Measurements from ENCODE around the gene DNAJB5.

Gene DNAJB5

GRCh38 chr9:34994260-34994899 lies 4.8 kb downstream of the DNAJB5 start:
- H3K4me3 ChIP-seq (ENCODE audit: control insufficient read depth, low read depth, low read length): no peak overlapping the region
- peak; percentile 61 for DNase-seq (ENCODE audit: low read depth)
- TF ChIP-seq CTCF (conservative IDR thresholded peaks at IDR 0.05; ENCODE audit: control insufficient read depth, insufficient read depth, low read depth, low read length): peak; percentile 68

GRCh38 chr9:34994900-34995669 lies 5.5 kb downstream of the DNAJB5 start:
- DNase-seq (ENCODE audit: low read depth): peak; percentile 80
- H3K4me3 ChIP-seq (ENCODE audit: control insufficient read depth, low read depth, low read length): no peak overlapping the region
- TF ChIP-seq CTCF (conservative IDR thresholded peaks at IDR 0.05; ENCODE audit: control insufficient read depth, insufficient read depth, low read depth, low read length): no peak

DNA sequence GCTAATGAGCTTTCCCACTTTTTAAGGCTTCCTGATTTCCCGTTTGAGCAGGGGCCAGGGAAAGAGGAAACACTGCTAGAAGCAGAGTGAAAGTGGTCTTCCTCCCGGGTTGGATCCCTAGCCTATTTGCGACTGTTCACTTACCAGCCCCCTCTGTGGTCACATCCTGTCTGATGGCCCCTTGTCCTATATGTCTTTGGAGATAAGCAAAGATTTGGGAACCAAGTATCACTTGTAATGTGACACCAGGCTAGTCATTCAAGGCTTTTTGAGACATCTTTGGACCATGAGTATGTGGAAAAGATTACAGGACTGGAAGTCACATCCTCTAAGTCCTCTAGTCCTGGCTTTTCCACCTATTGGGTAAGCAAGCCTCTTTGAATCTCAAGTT lies 6.1 kb downstream of the DNAJB5 start:
- peak; percentile 59 for DNase-seq (ENCODE audit: low read depth)
- H3K4me3 ChIP-seq (ENCODE audit: control insufficient read depth, low read depth, low read length): no peak overlapping the region
- no peak for TF ChIP-seq CTCF (conservative IDR thresholded peaks at IDR 0.05; ENCODE audit: control insufficient read depth, insufficient read depth, low read depth, low read length)

DNA sequence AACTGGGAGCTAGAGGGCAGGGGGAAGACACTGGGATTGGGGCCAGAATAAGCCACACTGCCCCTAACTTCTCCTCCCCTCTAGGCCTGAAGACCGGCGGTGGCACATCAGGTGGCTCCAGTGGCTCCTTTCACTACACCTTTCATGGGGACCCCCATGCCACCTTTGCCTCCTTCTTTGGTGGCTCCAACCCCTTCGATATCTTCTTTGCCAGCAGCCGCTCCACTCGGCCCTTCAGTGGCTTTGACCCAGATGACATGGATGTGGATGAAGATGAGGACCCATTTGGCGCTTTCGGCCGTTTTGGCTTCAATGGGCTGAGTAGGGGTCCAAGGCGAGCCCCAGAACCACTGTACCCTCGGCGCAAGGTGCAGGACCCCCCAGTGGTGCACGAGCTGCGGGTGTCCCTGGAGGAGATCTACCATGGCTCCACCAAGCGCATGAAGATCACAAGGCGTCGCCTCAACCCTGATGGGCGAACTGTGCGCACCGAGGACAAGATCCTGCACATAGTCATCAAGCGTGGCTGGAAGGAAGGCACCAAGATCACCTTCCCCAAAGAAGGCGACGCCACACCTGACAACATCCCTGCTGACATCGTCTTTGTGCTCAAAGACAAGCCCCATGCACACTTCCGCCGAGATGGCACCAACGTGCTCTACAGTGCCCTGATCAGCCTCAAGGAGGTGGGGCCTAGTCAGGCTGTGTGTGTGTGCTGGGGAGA lies 6.8 kb downstream of the DNAJB5 start:
- TF ChIP-seq CTCF (conservative IDR thresholded peaks at IDR 0.05; ENCODE audit: control insufficient read depth, insufficient read depth, low read depth, low read length): no peak
- DNase-seq (ENCODE audit: low read depth): no peak
- no peak overlapping the region for H3K4me3 ChIP-seq (ENCODE audit: control insufficient read depth, low read depth, low read length)

DNA sequence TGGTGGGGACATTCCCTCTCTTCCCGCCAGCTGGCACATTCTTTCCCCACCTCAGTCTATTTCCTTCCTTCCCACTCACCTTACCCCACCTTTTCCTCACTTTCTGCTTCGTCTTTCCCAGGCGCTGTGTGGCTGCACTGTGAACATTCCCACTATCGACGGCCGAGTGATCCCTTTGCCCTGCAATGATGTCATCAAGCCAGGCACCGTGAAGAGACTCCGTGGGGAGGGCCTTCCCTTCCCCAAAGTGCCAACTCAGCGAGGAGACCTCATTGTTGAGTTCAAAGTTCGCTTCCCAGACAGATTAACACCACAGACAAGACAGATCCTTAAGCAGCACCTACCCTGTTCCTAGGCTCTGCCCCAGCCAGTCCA lies 7.3 kb downstream of the DNAJB5 start:
- no peak for TF ChIP-seq CTCF (conservative IDR thresholded peaks at IDR 0.05; ENCODE audit: control insufficient read depth, insufficient read depth, low read depth, low read length)
- no peak overlapping the region for H3K4me3 ChIP-seq (ENCODE audit: control insufficient read depth, low read depth, low read length)
- no peak for DNase-seq (ENCODE audit: low read depth)

- H3K4me3 ChIP-seq (ENCODE audit: control insufficient read depth, low read depth, low read length): no peak overlapping the region
- no peak for TF ChIP-seq CTCF (conservative IDR thresholded peaks at IDR 0.05; ENCODE audit: control insufficient read depth, insufficient read depth, low read depth, low read length)
- DNase-seq (ENCODE audit: low read depth): no peak
Measured at GRCh38 chr9:34997379-34997781, 7.8 kb downstream of the DNAJB5 start.
